HepG2 (cell line): ENCODE results near the gene KCNN2.

ENCODE experiments used
- POLR2AphosphoS2 ChIP-seq: IDR thresholded peaks from 2 replicates; pipeline ENCODE4 v1.6.1; 2011; ENCODE audit warnings: low read depth, low read length, improper control_type of control experiment
- POLR2AphosphoS5 ChIP-seq: IDR thresholded peaks from 2 replicates; pipeline ENCODE4 v1.6.1; 2012; ENCODE audit warnings: low read depth, low read length
- RNF2 ChIP-seq: fragments of 450-650 bp; conservative IDR thresholded peaks from 2 replicates; pipeline ENCODE4 v1.6.1; 2016; ENCODE audit warnings: low read depth
- ZNF274 ChIP-seq: sonication (generic); formaldehyde crosslinking; IDR thresholded peaks from 2 replicates; pipeline ENCODE4 v1.5.1; 2020; ENCODE audit warnings: mild to moderate bottlenecking, missing genetic modification reagents
- ZNF335 ChIP-seq: sonication (generic); formaldehyde crosslinking; IDR thresholded peaks from 2 replicates; pipeline ENCODE4 v1.4.0; 2020; ENCODE audit warnings: missing genetic modification reagents
- TF ChIP-seq, protein P1 (sequence below): sonication (generic); formaldehyde crosslinking; IDR thresholded peaks from 2 replicates; pipeline ENCODE4 v1.5.0; 2020; ENCODE audit warnings: mild to moderate bottlenecking, missing genetic modification reagents, moderate library complexity
- TF ChIP-seq, protein P2 (sequence below): fragments of 450-650 bp; IDR thresholded peaks from 2 replicates; pipeline ENCODE4 v1.6.1; 2017; ENCODE audit warnings: mild to moderate bottlenecking

DNA sequence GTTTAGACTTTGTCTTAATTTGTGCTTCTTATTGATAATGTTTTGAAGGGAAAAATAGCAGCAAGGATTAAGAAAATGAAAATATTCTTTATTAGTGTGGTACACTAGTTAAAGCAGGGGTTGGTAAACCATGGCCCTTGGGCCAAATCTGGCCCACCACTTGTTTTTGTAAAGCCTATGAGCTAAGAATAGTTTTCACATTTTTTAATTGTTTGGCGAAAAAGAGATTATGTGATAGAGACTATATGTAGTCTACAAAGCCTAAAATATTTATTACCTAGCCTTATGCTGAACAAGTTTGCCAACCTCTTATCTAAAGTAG lies 57.2 kb downstream of the KCNN2 start:
- no peak for TF ChIP-seq ZNF335 (CRISPR knock-in tag)
- TF ChIP-seq, protein P1, sequence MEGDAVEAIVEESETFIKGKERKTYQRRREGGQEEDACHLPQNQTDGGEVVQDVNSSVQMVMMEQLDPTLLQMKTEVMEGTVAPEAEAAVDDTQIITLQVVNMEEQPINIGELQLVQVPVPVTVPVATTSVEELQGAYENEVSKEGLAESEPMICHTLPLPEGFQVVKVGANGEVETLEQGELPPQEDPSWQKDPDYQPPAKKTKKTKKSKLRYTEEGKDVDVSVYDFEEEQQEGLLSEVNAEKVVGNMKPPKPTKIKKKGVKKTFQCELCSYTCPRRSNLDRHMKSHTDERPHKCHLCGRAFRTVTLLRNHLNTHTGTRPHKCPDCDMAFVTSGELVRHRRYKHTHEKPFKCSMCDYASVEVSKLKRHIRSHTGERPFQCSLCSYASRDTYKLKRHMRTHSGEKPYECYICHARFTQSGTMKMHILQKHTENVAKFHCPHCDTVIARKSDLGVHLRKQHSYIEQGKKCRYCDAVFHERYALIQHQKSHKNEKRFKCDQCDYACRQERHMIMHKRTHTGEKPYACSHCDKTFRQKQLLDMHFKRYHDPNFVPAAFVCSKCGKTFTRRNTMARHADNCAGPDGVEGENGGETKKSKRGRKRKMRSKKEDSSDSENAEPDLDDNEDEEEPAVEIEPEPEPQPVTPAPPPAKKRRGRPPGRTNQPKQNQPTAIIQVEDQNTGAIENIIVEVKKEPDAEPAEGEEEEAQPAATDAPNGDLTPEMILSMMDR (CRISPR knock-in tag): no peak
- TF ChIP-seq POLR2AphosphoS2: no peak
- TF ChIP-seq ZNF274 (CRISPR knock-in tag): no peak
- no peak for TF ChIP-seq RNF2
- TF ChIP-seq, protein P2, sequence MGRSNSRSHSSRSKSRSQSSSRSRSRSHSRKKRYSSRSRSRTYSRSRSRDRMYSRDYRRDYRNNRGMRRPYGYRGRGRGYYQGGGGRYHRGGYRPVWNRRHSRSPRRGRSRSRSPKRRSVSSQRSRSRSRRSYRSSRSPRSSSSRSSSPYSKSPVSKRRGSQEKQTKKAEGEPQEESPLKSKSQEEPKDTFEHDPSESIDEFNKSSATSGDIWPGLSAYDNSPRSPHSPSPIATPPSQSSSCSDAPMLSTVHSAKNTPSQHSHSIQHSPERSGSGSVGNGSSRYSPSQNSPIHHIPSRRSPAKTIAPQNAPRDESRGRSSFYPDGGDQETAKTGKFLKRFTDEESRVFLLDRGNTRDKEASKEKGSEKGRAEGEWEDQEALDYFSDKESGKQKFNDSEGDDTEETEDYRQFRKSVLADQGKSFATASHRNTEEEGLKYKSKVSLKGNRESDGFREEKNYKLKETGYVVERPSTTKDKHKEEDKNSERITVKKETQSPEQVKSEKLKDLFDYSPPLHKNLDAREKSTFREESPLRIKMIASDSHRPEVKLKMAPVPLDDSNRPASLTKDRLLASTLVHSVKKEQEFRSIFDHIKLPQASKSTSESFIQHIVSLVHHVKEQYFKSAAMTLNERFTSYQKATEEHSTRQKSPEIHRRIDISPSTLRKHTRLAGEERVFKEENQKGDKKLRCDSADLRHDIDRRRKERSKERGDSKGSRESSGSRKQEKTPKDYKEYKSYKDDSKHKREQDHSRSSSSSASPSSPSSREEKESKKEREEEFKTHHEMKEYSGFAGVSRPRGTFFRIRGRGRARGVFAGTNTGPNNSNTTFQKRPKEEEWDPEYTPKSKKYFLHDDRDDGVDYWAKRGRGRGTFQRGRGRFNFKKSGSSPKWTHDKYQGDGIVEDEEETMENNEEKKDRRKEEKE: no peak
- no peak for TF ChIP-seq POLR2AphosphoS5
